Tibial nerve (tissue), 4 donors: Measurements from ENCODE around the gene CLIC1.

Experiments used
- CTCF ChIP-seq, 5 experiments: fragments of 200-600 bp in 3 of 5; fragments of 450-650 bp in 2 of 5; sonication (generic) in 3 of 5; IDR thresholded peaks; one replicate each; pipeline ENCODE4 v1.5.1; 2016 to 2019; ENCODE audit warnings: antibody characterized with exemption in 5 of 5, mild to moderate bottlenecking in 3 of 5, moderate library complexity in 2 of 5
- EP300 ChIP-seq, 2 donors: sonication (generic); formaldehyde crosslinking; IDR thresholded peaks; one replicate each; pipeline ENCODE4 v1.6.1; 2017; ENCODE audit warnings: antibody characterized with exemption in 2 of 2, mild to moderate bottlenecking in 1 of 2

- TF ChIP-seq CTCF (IDR thresholded peaks at IDR 0.05) (no peak), EP300 (IDR thresholded peaks at IDR 0.05) (no peak)
Observed at GRCh38 chr6:31779908-31780307, 43.6 kb upstream of the CLIC1 start.
